ENCODE measurements around the gene ZNF778.

DNA sequence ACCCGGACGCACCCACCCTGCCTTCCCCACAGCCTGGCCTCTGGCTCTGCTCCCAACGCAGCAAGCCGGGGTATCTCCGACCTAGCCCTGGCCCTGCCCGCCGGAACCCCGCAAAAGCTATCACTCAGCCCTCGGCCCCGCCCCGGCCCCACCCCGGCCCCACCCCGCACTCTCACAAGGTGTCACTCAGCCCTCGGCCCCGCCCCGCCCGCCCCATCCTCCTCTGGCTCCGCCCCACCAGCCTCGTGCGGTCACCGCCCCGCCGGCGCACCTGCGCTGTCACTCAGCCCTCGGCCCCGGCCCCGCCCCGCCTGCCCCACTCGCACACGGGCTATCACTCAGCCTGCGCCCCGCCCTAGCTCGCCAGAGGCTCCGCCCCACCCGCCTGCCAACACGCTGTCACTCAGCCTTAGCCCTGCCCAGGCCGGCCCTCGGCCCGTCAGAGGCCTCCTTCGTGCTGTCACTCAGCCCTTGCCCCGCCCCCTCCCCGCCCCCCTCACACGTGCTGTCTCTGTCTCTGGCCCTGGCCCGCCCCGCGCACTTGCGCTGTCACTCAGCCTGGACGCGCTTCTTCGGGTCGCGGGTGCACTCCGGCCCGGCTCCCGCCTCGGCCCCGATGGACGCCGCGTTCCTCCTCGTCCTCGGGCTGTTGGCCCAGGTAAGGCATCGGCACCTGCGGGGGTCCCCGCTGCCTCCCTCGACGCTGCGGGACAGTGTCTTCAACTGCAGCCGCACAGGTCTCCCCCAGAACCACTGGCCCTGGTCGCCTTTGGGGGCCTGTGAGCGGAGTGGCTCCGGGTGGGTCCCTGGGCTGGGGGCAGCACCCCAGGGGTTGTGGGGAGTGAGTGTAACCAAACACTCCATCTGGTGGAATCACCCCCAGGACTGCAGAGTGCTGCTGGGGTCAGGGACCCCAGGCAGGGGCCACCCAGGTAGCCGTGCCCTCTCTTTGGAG is 46.0 kb upstream of the ZNF778 start, which contains the start of gene CDH15:
- TF ChIP-seq, protein P1, sequence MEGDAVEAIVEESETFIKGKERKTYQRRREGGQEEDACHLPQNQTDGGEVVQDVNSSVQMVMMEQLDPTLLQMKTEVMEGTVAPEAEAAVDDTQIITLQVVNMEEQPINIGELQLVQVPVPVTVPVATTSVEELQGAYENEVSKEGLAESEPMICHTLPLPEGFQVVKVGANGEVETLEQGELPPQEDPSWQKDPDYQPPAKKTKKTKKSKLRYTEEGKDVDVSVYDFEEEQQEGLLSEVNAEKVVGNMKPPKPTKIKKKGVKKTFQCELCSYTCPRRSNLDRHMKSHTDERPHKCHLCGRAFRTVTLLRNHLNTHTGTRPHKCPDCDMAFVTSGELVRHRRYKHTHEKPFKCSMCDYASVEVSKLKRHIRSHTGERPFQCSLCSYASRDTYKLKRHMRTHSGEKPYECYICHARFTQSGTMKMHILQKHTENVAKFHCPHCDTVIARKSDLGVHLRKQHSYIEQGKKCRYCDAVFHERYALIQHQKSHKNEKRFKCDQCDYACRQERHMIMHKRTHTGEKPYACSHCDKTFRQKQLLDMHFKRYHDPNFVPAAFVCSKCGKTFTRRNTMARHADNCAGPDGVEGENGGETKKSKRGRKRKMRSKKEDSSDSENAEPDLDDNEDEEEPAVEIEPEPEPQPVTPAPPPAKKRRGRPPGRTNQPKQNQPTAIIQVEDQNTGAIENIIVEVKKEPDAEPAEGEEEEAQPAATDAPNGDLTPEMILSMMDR (IDR thresholded peaks at IDR 0.05): no peak
- TF ChIP-seq POLR2A (IDR thresholded peaks at IDR 0.05): no peak
